Right lobe of liver (tissue), 4 donors: ENCODE results near the gene LRRC18.

ENCODE experiments used
- POLR2A ChIP-seq: fragments of 450-650 bp; IDR thresholded peaks from one replicate; pipeline ENCODE4 v1.6.1; 2017; ENCODE audit warnings: antibody characterized with exemption, mild to moderate bottlenecking
- TF ChIP-seq, protein P1 (sequence below), 4 donors: fragments of 200-600 bp in 3 of 4; fragments of 450-650 bp in 1 of 4; IDR thresholded peaks; one replicate each; pipeline versions ENCODE4 v1.5.1 to v1.8.0; 2016 to 2022; ENCODE audit warnings: antibody characterized with exemption in 4 of 4, mild to moderate bottlenecking in 2 of 4
- donor health status: DM: no; HTN: no; CAD: no.
- donor health status: DM: no; HTN: no; CAD: no.
- donor health status: DM: no; HTN: yes; CAD: no.

DNA sequence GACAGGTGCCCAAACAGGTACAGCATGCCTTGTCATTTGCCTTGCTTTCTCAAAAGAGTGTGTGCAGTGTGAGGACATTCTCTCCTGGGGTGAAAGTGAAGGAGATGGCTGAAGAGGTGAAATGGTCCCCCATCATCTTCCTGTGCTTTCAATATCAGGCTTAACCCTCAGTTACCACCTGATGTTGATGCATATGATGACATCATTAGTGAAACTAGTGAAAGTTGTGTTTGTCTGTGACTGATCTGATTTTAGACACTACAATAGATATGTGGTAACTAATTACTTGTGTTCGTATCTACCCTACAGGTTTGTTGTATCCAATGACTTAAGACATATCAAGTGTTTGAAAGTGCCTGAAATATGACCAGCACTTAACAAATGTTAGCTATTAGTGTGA is 24.4 kb upstream of the LRRC18 start:
- TF ChIP-seq, protein P1, sequence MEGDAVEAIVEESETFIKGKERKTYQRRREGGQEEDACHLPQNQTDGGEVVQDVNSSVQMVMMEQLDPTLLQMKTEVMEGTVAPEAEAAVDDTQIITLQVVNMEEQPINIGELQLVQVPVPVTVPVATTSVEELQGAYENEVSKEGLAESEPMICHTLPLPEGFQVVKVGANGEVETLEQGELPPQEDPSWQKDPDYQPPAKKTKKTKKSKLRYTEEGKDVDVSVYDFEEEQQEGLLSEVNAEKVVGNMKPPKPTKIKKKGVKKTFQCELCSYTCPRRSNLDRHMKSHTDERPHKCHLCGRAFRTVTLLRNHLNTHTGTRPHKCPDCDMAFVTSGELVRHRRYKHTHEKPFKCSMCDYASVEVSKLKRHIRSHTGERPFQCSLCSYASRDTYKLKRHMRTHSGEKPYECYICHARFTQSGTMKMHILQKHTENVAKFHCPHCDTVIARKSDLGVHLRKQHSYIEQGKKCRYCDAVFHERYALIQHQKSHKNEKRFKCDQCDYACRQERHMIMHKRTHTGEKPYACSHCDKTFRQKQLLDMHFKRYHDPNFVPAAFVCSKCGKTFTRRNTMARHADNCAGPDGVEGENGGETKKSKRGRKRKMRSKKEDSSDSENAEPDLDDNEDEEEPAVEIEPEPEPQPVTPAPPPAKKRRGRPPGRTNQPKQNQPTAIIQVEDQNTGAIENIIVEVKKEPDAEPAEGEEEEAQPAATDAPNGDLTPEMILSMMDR (IDR thresholded peaks at IDR 0.05), result no peak
- TF ChIP-seq POLR2A, result no peak
